HG03097 (cell line): ENCODE results near the gene TRAF3.
A peak's percentile ranks its signal among the peaks of the same experiment; 100 is the strongest.
"Not testable (repeated sequence)": the region's sequence is repeated elsewhere in the genome, so short reads cannot be mapped to it uniquely, and the experiment has no call there.

ENCODE experiments used
- ATAC-seq: cut with Tn5 transposase; IDR thresholded peaks from one replicate; pipeline ENCODE4 v1.9.1; 2021; ENCODE audit not compliant: unreplicated experiment, low FRiP score

The TRAF3 gene

GRCh38 chr14:102750376-102750775, 26.9 kb upstream of the TRAF3 start:
- ATAC-seq: no peak

GRCh38 chr14:102751088-102751487, 26.2 kb upstream of the TRAF3 start:
- ATAC-seq: no peak

GRCh38 chr14:102752239-102752847, 24.9 kb upstream of the TRAF3 start:
- no peak for ATAC-seq

DNA sequence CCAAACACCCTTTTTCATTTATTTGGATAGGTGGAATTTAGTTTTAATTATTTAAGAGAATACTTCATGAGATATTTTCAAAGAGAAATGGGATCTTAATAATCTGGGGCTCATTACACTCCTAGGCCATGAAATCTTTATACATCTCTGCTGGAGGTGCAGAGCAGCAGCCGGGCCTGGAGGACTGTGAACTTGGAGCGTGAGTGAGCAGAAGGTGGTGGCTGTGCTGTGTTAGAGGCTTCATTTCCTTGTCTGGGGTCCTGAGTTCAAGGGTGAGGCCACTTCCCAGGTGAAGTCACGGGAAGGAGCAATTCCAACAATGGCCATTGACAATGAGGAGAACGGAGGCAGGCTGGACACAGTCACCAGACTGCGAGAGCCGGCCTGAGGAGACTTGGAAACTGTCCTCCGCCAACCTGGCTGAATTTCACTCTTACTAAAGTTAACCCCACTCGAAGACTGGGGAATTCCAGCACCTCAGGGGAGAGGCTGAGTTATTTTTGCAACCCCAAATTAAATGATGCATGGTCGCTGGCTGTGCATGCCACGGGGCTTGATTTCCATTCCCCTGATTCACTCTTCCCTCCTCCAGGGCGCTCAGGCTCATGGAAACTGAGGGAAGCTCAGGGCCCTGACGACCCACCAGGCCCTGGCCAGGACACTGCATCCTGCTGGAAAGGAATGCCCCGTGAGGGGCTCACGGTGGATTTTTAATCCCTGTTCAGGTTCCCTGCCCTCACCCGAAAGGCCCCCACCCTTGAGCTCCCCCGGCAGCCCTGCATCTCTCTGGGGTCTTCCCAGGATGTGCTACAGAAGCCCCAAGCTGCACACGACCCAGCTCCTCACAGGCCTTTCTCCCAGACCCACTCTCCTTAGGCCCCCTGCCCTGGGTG, 22.6 kb upstream of the TRAF3 start:
- no peak for ATAC-seq

GRCh38 chr14:102757646-102758045, 19.6 kb upstream of the TRAF3 start:
- no peak for ATAC-seq

- no peak for ATAC-seq
These were observed 19.2 kb upstream of the TRAF3 start for GRCh38 chr14:102758087-102758486.

- ATAC-seq: no peak
These were observed 17.6 kb upstream of the TRAF3 start for GRCh38 chr14:102759456-102760187.

- ATAC-seq: no peak
These were observed 16.6 kb upstream of the TRAF3 start for GRCh38 chr14:102760496-102761193.

GRCh38 chr14:102761206-102761605, 16.0 kb upstream of the TRAF3 start:
- ATAC-seq: no peak

GRCh38 chr14:102764220-102764671, 13.0 kb upstream of the TRAF3 start:
- ATAC-seq: peak; percentile 53

DNA sequence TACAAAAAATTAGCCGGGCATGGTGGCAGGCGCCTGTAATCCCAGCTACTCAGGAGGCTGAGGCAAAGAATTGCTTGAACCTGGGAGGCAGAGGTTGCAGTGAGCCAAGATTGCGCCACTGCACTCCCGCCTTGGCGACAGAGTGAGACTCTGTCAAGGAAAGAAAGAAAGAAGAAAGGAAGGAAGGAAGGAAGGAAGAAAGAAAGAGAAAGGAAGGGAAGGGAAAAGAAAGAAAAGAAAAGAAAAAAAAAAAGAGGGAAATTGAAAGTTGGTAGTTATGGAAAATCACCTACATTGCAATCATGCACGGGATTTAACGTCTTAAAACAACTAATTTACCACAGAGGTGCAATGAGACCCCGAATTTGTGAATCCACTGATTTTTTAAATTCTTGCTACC, 11.5 kb upstream of the TRAF3 start:
- ATAC-seq: not testable (repeated sequence)

- ATAC-seq: no peak
These were observed 8.8 kb upstream of the TRAF3 start for GRCh38 chr14:102768223-102769048.

DNA sequence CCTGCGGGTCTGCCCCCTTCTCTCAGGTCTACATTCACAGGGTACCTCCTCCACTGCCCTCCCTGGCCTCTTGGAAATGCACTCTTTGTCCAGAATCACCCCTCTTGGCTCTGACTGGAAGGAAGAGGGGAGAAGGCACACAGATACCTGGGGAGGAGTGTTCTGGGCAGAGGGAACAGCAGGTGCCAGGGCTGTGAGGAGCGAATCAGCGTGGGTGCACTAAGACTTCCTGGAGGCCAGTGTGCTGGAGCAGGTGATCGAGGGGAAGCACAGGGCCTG, 8.3 kb upstream of the TRAF3 start:
- ATAC-seq: no peak

GRCh38 chr14:102770147-102771123, 6.8 kb upstream of the TRAF3 start:
- ATAC-seq: no peak

- no peak for ATAC-seq
These were observed 6.1 kb upstream of the TRAF3 start for GRCh38 chr14:102771144-102771543.

- ATAC-seq: no peak
These were observed 4.3 kb upstream of the TRAF3 start for GRCh38 chr14:102772781-102773570.

GRCh38 chr14:102774391-102775153, 2.7 kb upstream of the TRAF3 start:
- ATAC-seq: no peak
